ENCODE results near the gene TMC3. TPM values are rescaled to one million over a fixed set of nuclear protein-coding genes. Genes with fewer than 3 reads are reported as not detected.

The TMC3 gene
- polyA plus RNA-seq, 1 donor (not counting 4 experiments of a cell fraction or from before 2014, with no cell fraction given), result not detected

DNA sequence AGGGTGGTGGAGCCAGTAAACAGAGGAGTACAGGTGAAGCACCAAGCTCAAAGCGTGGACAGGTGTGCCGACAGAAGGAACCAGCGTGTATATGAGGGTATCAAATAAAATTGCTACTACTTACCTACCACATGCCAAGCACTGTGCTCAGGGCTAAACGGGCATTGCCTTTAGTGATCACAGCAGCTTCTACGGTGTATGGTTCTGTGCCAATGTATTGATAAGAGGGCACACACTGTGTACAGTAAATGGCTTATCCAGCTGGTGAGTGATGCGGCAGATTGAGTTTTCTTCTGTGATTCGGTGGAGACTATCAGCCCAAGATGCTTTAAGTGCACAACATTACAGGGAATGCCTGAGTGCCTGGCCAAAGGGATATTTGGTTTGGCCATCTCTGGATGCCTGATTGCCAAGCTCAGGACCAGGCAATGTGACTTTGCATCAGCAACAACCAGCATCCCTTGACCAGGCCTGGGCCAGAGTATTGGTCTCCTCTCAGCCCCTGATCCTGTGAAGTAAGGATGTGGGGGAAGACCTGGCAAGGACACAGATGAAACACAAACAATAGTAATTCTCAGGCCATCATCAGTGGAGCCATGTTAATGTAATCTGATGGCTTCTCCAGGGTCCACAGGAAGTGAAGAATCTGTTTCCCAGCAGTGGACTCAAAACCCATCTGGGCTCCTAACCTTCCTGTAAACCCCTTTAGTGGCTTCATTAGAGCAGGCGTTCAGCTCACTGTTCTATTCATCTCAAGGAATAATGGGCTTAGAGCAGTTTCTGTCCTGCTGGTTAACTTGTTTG is 64.2 kb downstream of the TMC3 start:
- H3K27ac ChIP-seq (ENCODE audit: control insufficient read depth, insufficient read depth, low read length), result no peak overlapping the region
- peaks cover 27 to 35% of the 10 kb centered on the region in 2 experiments for H3K36me3 ChIP-seq (ENCODE audit: control insufficient read depth in 2 of 2, extremely low read depth in 1 of 2, insufficient read depth in 2 of 2, low read length in 2 of 2)
- peaks cover 20% of the 10 kb centered on the region for H3K4me1 ChIP-seq (ENCODE audit: control insufficient read depth, extremely low read depth, insufficient read depth, low read length)
- H3K79me2 ChIP-seq (ENCODE audit: control insufficient read depth, insufficient read depth, low read length), result no peaks in the 10 kb centered on the region
- FAIRE-seq (no peak), DNase-seq (ENCODE audit: low read depth, low spot score) (no peak)
- no peaks in the 10 kb centered on the region for H3K9me3 ChIP-seq (ENCODE audit: control insufficient read depth, low read depth, low read length)
- H4K20me1 ChIP-seq (ENCODE audit: control insufficient read depth, extremely low read depth, insufficient read depth, low read length), result no peaks in the 10 kb centered on the region
- H2AFZ ChIP-seq (ENCODE audit: control insufficient read depth, low read length), result no peak overlapping the region
- dilution Hi-C loops (cut with MboI; ENCODE audit: extremely low pct_ligation_motif_present, low sequenced_read_pairs), result no loop called here
- no peak overlapping the region for H3K9ac ChIP-seq (ENCODE audit: control insufficient read depth, extremely low read depth, insufficient read depth, low read length)
- TF ChIP-seq EZH2 (IDR thresholded peaks at IDR 0.05; ENCODE audit: low read length), result no peak
- TF ChIP-seq, protein P1, sequence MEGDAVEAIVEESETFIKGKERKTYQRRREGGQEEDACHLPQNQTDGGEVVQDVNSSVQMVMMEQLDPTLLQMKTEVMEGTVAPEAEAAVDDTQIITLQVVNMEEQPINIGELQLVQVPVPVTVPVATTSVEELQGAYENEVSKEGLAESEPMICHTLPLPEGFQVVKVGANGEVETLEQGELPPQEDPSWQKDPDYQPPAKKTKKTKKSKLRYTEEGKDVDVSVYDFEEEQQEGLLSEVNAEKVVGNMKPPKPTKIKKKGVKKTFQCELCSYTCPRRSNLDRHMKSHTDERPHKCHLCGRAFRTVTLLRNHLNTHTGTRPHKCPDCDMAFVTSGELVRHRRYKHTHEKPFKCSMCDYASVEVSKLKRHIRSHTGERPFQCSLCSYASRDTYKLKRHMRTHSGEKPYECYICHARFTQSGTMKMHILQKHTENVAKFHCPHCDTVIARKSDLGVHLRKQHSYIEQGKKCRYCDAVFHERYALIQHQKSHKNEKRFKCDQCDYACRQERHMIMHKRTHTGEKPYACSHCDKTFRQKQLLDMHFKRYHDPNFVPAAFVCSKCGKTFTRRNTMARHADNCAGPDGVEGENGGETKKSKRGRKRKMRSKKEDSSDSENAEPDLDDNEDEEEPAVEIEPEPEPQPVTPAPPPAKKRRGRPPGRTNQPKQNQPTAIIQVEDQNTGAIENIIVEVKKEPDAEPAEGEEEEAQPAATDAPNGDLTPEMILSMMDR (optimal IDR thresholded peaks at IDR 0.05 in 1 of 3, IDR thresholded peaks at IDR 0.05 in 1 of 3, conservative IDR thresholded peaks at IDR 0.05 in 1 of 3; ENCODE audit: extremely low read depth in 1 of 3, insufficient read depth in 2 of 3, low read length in 3 of 3), result no peak
- no peak overlapping the region for H3K4me3 ChIP-seq (ENCODE audit: control insufficient read depth in 2 of 3, extremely low read depth in 1 of 3, insufficient read depth in 2 of 3, low read depth in 1 of 3, low read length in 3 of 3)
- no peaks in the 10 kb centered on the region for H3K9me1 ChIP-seq (ENCODE audit: control insufficient read depth, extremely low read depth, insufficient read depth, low read length)
- no peak overlapping the region for H3K4me2 ChIP-seq (ENCODE audit: control insufficient read depth, extremely low read depth, insufficient read depth, low read depth, low read length)
- no peaks in the 10 kb centered on the region for H3K27me3 ChIP-seq (ENCODE audit: control insufficient read depth, extremely low read depth, insufficient read depth, low read length)

DNA sequence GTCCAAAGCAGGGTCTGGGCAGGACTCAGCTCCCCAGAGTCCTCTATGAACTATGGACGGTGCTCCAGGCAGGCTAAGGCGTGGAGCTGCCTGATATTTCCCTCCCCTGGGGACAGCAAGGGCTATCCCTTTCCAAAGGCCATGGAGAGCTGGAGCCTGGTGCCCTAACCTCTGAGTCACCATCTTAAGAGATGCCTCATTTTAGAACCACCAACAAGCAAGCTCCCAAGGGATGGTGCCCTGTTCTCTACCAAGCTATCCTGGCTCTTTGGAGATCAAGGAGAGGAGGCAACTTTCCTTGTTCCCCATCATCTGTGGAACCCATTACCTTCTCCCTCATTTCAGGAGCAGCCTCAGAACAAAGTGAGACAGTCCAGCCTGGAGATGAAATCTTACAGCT is 65.8 kb downstream of the TMC3 start:
- no peak overlapping the region for H3K27ac ChIP-seq (ENCODE audit: control insufficient read depth, insufficient read depth, low read length)
- H3K4me3 ChIP-seq (ENCODE audit: control insufficient read depth in 2 of 3, extremely low read depth in 1 of 3, insufficient read depth in 2 of 3, low read depth in 1 of 3, low read length in 3 of 3), result no peak overlapping the region
- no peak overlapping the region for H3K4me2 ChIP-seq (ENCODE audit: control insufficient read depth, extremely low read depth, insufficient read depth, low read depth, low read length)
- TF ChIP-seq EZH2 (IDR thresholded peaks at IDR 0.05; ENCODE audit: low read length), result no peak
- TF ChIP-seq, protein P1 (optimal IDR thresholded peaks at IDR 0.05 in 1 of 3, IDR thresholded peaks at IDR 0.05 in 1 of 3, conservative IDR thresholded peaks at IDR 0.05 in 1 of 3; ENCODE audit: extremely low read depth in 1 of 3, insufficient read depth in 2 of 3, low read length in 3 of 3), result no peak
- no peaks in the 10 kb centered on the region for H4K20me1 ChIP-seq (ENCODE audit: control insufficient read depth, extremely low read depth, insufficient read depth, low read length)
- no peak for DNase-seq (ENCODE audit: low read depth, low spot score)
- H3K9me1 ChIP-seq (ENCODE audit: control insufficient read depth, extremely low read depth, insufficient read depth, low read length), result no peaks in the 10 kb centered on the region
- no peaks in the 10 kb centered on the region for H3K27me3 ChIP-seq (ENCODE audit: control insufficient read depth, extremely low read depth, insufficient read depth, low read length)
- no peak for FAIRE-seq
- peaks cover 25 to 31% of the 10 kb centered on the region in 2 experiments for H3K36me3 ChIP-seq (ENCODE audit: control insufficient read depth in 2 of 2, extremely low read depth in 1 of 2, insufficient read depth in 2 of 2, low read length in 2 of 2)
- H3K9ac ChIP-seq (ENCODE audit: control insufficient read depth, extremely low read depth, insufficient read depth, low read length), result no peak overlapping the region
- dilution Hi-C loops (cut with MboI; ENCODE audit: extremely low pct_ligation_motif_present, low sequenced_read_pairs), result no loop called here
- peaks cover 21% of the 10 kb centered on the region for H3K4me1 ChIP-seq (ENCODE audit: control insufficient read depth, extremely low read depth, insufficient read depth, low read length)
- H2AFZ ChIP-seq (ENCODE audit: control insufficient read depth, low read length), result no peak overlapping the region
- H3K79me2 ChIP-seq (ENCODE audit: control insufficient read depth, insufficient read depth, low read length), result no peaks in the 10 kb centered on the region
- H3K9me3 ChIP-seq (ENCODE audit: control insufficient read depth, low read depth, low read length), result no peaks in the 10 kb centered on the region

All from keratinocyte (primary cell).